Epithelial cell of proximal tubule (primary cell): ENCODE measurements around the gene F11R. TPM values are rescaled to one million over a fixed set of nuclear protein-coding genes. Genes with fewer than 3 reads are reported as not detected.
A peak's percentile ranks its signal among the peaks of the same experiment; 100 is the strongest.
"Not testable (repeated sequence)": the region's sequence is repeated elsewhere in the genome, so short reads cannot be mapped to it uniquely, and the experiment has no call there.

Experiments used
- DNase-seq: peaks from one replicate; pipeline ENCODE4 v3.0.0-alpha.2; 2011; ENCODE audit warnings: low read depth
- H3K4me3 ChIP-seq: 2 replicates; pipeline ENCODE4 v1.5.1; 2011; ENCODE audit warnings: low read depth, mild to moderate bottlenecking, low read length
- CTCF ChIP-seq: conservative IDR thresholded peaks from 2 replicates; pipeline ENCODE4 v1.5.1; 2012; ENCODE audit warnings: low read depth, mild to moderate bottlenecking, low read length
- total RNA-seq: library from RNA; depleted of rRNA; stranded (reverse); fragments of >200 nt; gene quantifications from 2 replicates; pipeline ENCODE4 v1.2.3, GENCODE V29; 2015

The F11R gene
- 42.2 and 57.8 TPM in 2 replicates for total RNA-seq

- peak within 1 kb of the TSS; percentile 81 for H3K4me3 ChIP-seq
- DNase-seq: no peak
- peak; percentile 31 for TF ChIP-seq CTCF
Measured at GRCh38 chr1:161020509-161021164, at the start of gene F11R. F11R (minus strand) TSS chr1:161021152; CDS start chr1:161021073, 79 bp downstream.

- no peak for TF ChIP-seq CTCF
- no peak for DNase-seq
- H3K4me3 ChIP-seq: no peak within 1 kb of the TSS
Measured at GRCh38 chr1:161069731-161070270, 48.8 kb upstream of the F11R start, which contains the start of gene ARHGAP30. ARHGAP30 (minus strand) TSS chr1:161069891; CDS start chr1:161069624, 267 bp downstream.

GRCh38 chr1:161069241-161069640 is 48.3 kb upstream of the F11R start:
- no peak for DNase-seq
- H3K4me3 ChIP-seq: no peak overlapping the region

GRCh38 chr1:161068306-161069234 is 47.6 kb upstream of the F11R start:
- no peak for DNase-seq
- no peak overlapping the region for H3K4me3 ChIP-seq
- no peak for TF ChIP-seq CTCF

More at GRCh38 chr1:161069241-161069640, 48.3 kb upstream of the F11R start:
- TF ChIP-seq CTCF: no peak

- H3K4me3 ChIP-seq: no peak overlapping the region
- TF ChIP-seq CTCF: no peak
Measured at GRCh38 chr1:161066694-161067093, 45.7 kb upstream of the F11R start.

GRCh38 chr1:161065681-161066080 is 44.7 kb upstream of the F11R start:
- DNase-seq: not testable (repeated sequence)

More at GRCh38 chr1:161066694-161067093, 45.7 kb upstream of the F11R start:
- DNase-seq: no peak

GRCh38 chr1:161063936-161064335 is 43.0 kb upstream of the F11R start:
- not testable (repeated sequence) for DNase-seq, H3K4me3 ChIP-seq

More at GRCh38 chr1:161065681-161066080, 44.7 kb upstream of the F11R start:
- not testable (repeated sequence) for H3K4me3 ChIP-seq
